B cell (primary cell): ENCODE results near the gene SIT1.

Experiments used
- CTCF ChIP-seq: fragments of 200-600 bp; IDR thresholded peaks from one replicate; pipeline ENCODE4 v1.8.0; 2022; ENCODE audit warnings: antibody characterized with exemption, mild to moderate bottlenecking
- EZH2 ChIP-seq: IDR thresholded peaks from 2 replicates; pipeline ENCODE4 v1.6.1; 2012; ENCODE audit warnings: borderline replicate concordance, low read depth, mild to moderate bottlenecking, moderate library complexity, low read length; ENCODE audit not compliant: insufficient read depth, poor library complexity, severe bottlenecking

- TF ChIP-seq CTCF (no peak), EZH2 (no peak)
Observed at GRCh38 chr9:35673132-35674024, 22.6 kb upstream of the SIT1 start, which contains the start of gene CA9.
